H1 (cell line): Measurements from ENCODE around the gene DNAJB1. TPM values are rescaled to one million over a fixed set of nuclear protein-coding genes. Genes with fewer than 3 reads are reported as not detected.

Experiments
- CTCF ChIA-PET: fragments of 300-600 bp; sonication (Branson Sonifier 250); formaldehyde crosslinking; loops from one replicate; lab custom pipeline; 2021; ENCODE audit not compliant: partially characterized antibody; lab: Charles Lee
- POLR2A ChIA-PET: fragments of 300-600 bp; sonication (Branson Sonifier 250); formaldehyde crosslinking; loops from one replicate; lab custom pipeline; 2021; ENCODE audit warnings: inconsistent platforms; ENCODE audit not compliant: partially characterized antibody; lab: Charles Lee
- DNase-seq, 2 experiments: peaks; one replicate each; pipeline versions ENCODE4 v3.0.0 to v3.0.0-alpha.2; 2010 to 2022; ENCODE audit warnings: low spot score in 2 of 2, low read depth in 1 of 2, mixed read lengths in 1 of 2
- FAIRE-seq: peaks from 2 replicates; lab custom pipeline; 2011; peaks lifted over from hg19 to GRCh38; lab: Jason Lieb, UNC
- H2AFZ ChIP-seq: 2 replicates; pipeline ENCODE4 v1.8.1; 2012; ENCODE audit warnings: low read length, inconsistent platforms
- H2AK5ac ChIP-seq: 2 replicates; pipeline ENCODE4 v1.6.1; 2013; ENCODE audit warnings: low read depth, low read length
- H2BK120ac ChIP-seq: replicated peaks from 2 replicates; pipeline ENCODE3; 2013; ENCODE audit warnings: low read depth, low read length, inconsistent platforms
- H2BK12ac ChIP-seq: 2 replicates; pipeline ENCODE4 v1.6.1; 2013; ENCODE audit warnings: low read depth, low read length
- H2BK15ac ChIP-seq: 2 replicates; pipeline ENCODE4 v1.6.1; 2013; ENCODE audit warnings: low read length
- H2BK20ac ChIP-seq: 2 replicates; pipeline ENCODE4 v1.6.1; 2013; ENCODE audit warnings: low read length
- H2BK5ac ChIP-seq: 2 replicates; pipeline ENCODE4 v1.6.1; 2013; ENCODE audit warnings: low read depth, low read length
- H3K14ac ChIP-seq: 2 replicates; pipeline ENCODE4 v1.6.1; 2013; ENCODE audit warnings: inconsistent platforms; ENCODE audit not compliant: insufficient read length
- H3K18ac ChIP-seq: 2 replicates; pipeline ENCODE4 v1.6.1; 2013; ENCODE audit warnings: low read length; ENCODE audit errors: extremely low read depth
- H3K23ac ChIP-seq: 2 replicates; pipeline ENCODE4 v1.6.1; 2013; ENCODE audit warnings: inconsistent platforms; ENCODE audit not compliant: insufficient read length
- H3K23me2 ChIP-seq: 2 replicates; pipeline ENCODE4 v1.6.1; 2013; ENCODE audit warnings: low read depth, low read length
- H3K27ac ChIP-seq: 2 replicates; pipeline ENCODE4 v1.6.1; 2011; ENCODE audit warnings: low read depth, low read length, inconsistent platforms
- H3K27me3 ChIP-seq, 4 experiments: replicated peaks in 1 of 4; 1 replicate in 1 of 4; 2 replicates in 3 of 4; pipeline versions ENCODE4 v1.6.1 to v1.8.1; 2011 to 2013; ENCODE audit warnings: low read length in 3 of 4, mild to moderate bottlenecking in 3 of 4, inconsistent platforms in 2 of 4, mixed read lengths in 2 of 4, moderate library complexity in 1 of 4; ENCODE audit not compliant: control insufficient read depth in 3 of 4, insufficient read depth in 3 of 4; ENCODE audit errors: extremely low read depth in 1 of 4
- H3K36me3 ChIP-seq, 4 experiments: 2 replicates each; pipeline versions ENCODE4 v1.6.1 to v1.8.1; 2011 to 2013; ENCODE audit warnings: mild to moderate bottlenecking in 4 of 4, low read length in 3 of 4, moderate library complexity in 2 of 4, control low read depth in 1 of 4, inconsistent platforms in 1 of 4; ENCODE audit not compliant: insufficient read depth in 4 of 4, control insufficient read depth in 2 of 4
- H3K4ac ChIP-seq: replicated peaks from 2 replicates; pipeline ENCODE3; 2013; ENCODE audit warnings: low read length, low read depth, mixed read lengths, inconsistent platforms; ENCODE audit not compliant: insufficient read length
- H3K4me1 ChIP-seq, 4 experiments: replicated peaks in 1 of 4; 1 replicate in 1 of 4; 2 replicates in 3 of 4; pipeline versions ENCODE4 v1.6.1 to v1.8.1; 2011 to 2013; ENCODE audit warnings: low read length in 3 of 4, inconsistent platforms in 2 of 4, mixed read lengths in 1 of 4; ENCODE audit not compliant: insufficient read depth in 4 of 4, control insufficient read depth in 3 of 4
- H3K4me2 ChIP-seq, 2 experiments: 2 replicates each; pipeline versions ENCODE4 v1.6.1 to v1.8.1; 2011 to 2013; ENCODE audit warnings: low read depth in 2 of 2, low read length in 2 of 2, control low read depth in 1 of 2, inconsistent platforms in 1 of 2, mild to moderate bottlenecking in 1 of 2; ENCODE audit not compliant: insufficient read depth in 1 of 2
- H3K4me3 ChIP-seq, 4 experiments: fragments of 200-600, 300-600 bp in 1 of 4; sonication (generic), shearing (Covaris generic), sonication (Bioruptor Twin) in 1 of 4; 2 replicates each; pipeline versions ENCODE4 v1.5.1 to v1.8.1; 2011 to 2016; ENCODE audit warnings: low read length in 4 of 4, low read depth in 3 of 4, control low read depth in 2 of 4, inconsistent platforms in 2 of 4, mild to moderate bottlenecking in 2 of 4, mixed read lengths in 1 of 4, moderate library complexity in 1 of 4; ENCODE audit not compliant: insufficient read depth in 2 of 4; ENCODE audit errors: extremely low read depth in 1 of 4
- H3K56ac ChIP-seq: replicated peaks from 2 replicates; pipeline ENCODE3; 2013; ENCODE audit warnings: low read depth, mild to moderate bottlenecking, mixed read lengths, low read length, inconsistent platforms; ENCODE audit not compliant: insufficient read length
- H3K79me1 ChIP-seq: 2 replicates; pipeline ENCODE4 v1.6.1; 2013; ENCODE audit warnings: low read depth, low read length, control low read depth
- H3K79me2 ChIP-seq, 2 experiments: 2 replicates each; pipeline versions ENCODE4 v1.6.1 to v1.8.1; 2012 to 2013; ENCODE audit warnings: low read length in 2 of 2, mild to moderate bottlenecking in 2 of 2, inconsistent platforms in 1 of 2; ENCODE audit not compliant: insufficient read depth in 2 of 2, control insufficient read depth in 1 of 2
- H3K9ac ChIP-seq, 4 experiments: replicated peaks in 1 of 4; 1 replicate in 1 of 4; 2 replicates in 3 of 4; pipeline versions ENCODE4 v1.6.1 to v1.8.1; 2011 to 2013; ENCODE audit warnings: low read depth in 3 of 4, low read length in 3 of 4, control low read depth in 2 of 4, mild to moderate bottlenecking in 2 of 4, moderate library complexity in 2 of 4, inconsistent platforms in 1 of 4; ENCODE audit errors: extremely low read depth in 1 of 4
- H3K9me3 ChIP-seq, 2 experiments: 2 replicates each; pipeline versions ENCODE4 v1.6.1 to v1.8.1; 2012 to 2013; ENCODE audit warnings: mild to moderate bottlenecking in 2 of 2, moderate library complexity in 2 of 2, control low read depth in 1 of 2, inconsistent platforms in 1 of 2, low read depth in 1 of 2, low read length in 1 of 2, mixed read lengths in 1 of 2; ENCODE audit not compliant: insufficient read depth in 2 of 2
- H4K20me1 ChIP-seq, 2 experiments: replicated peaks in 1 of 2; 2 replicates each; pipeline versions ENCODE3 to v1.8.1; 2011 to 2013; ENCODE audit warnings: inconsistent platforms in 2 of 2, low read length in 2 of 2, mild to moderate bottlenecking in 1 of 2; ENCODE audit not compliant: insufficient read depth in 2 of 2, control insufficient read depth in 1 of 2
- H4K5ac ChIP-seq: 2 replicates; pipeline ENCODE4 v1.6.1; 2013; ENCODE audit warnings: low read length, low read depth, mixed read lengths, inconsistent platforms; ENCODE audit not compliant: insufficient read length
- H4K8ac ChIP-seq: 2 replicates; pipeline ENCODE4 v1.8.0; 2013; ENCODE audit warnings: mild to moderate bottlenecking, moderate library complexity, low read length, inconsistent platforms; ENCODE audit not compliant: insufficient read depth; ENCODE audit errors: extremely low read depth
- H4K91ac ChIP-seq: replicated peaks from 2 replicates; pipeline ENCODE3; 2013; ENCODE audit warnings: low read length, mixed read lengths, inconsistent platforms; ENCODE audit not compliant: insufficient read length
- ASH2L ChIP-seq: fragments of 200-600, 300-600 bp; sonication (generic); IDR thresholded peaks from one replicate; pipeline ENCODE4 v1.7.1; 2017; ENCODE audit warnings: low read length
- ATF2 ChIP-seq: IDR thresholded peaks from 2 replicates; pipeline ENCODE4 v1.6.1; 2012; ENCODE audit warnings: low read length, inconsistent platforms
- CREB1 ChIP-seq: IDR thresholded peaks from 2 replicates; pipeline ENCODE4 v1.6.1; 2012; ENCODE audit warnings: inconsistent platforms
- CTBP2 ChIP-seq: IDR thresholded peaks from 2 replicates; pipeline ENCODE4 v1.7.0; 2011; ENCODE audit warnings: borderline replicate concordance, mild to moderate bottlenecking, moderate library complexity, mixed read lengths, low read length; ENCODE audit not compliant: insufficient read depth, insufficient read length
- E2F6 ChIP-seq: IDR thresholded peaks from 2 replicates; pipeline ENCODE4 v1.6.1; 2012; ENCODE audit warnings: inconsistent platforms
- MAFK ChIP-seq: IDR thresholded peaks from 2 replicates; pipeline ENCODE4 v1.6.1; 2012; ENCODE audit warnings: low read depth, mild to moderate bottlenecking, improper control_type of control experiment, low read length
- NANOG ChIP-seq: IDR thresholded peaks from 2 replicates; pipeline ENCODE4 v1.6.1; 2011; ENCODE audit warnings: low read length, low read depth, mild to moderate bottlenecking, inconsistent platforms; ENCODE audit not compliant: insufficient read depth, poor library complexity, severe bottlenecking
- SP1 ChIP-seq: IDR thresholded peaks from 2 replicates; pipeline ENCODE4 v1.6.1; 2011; ENCODE audit warnings: low read depth, low read length
- ZNF274 ChIP-seq: IDR thresholded peaks from 2 replicates; pipeline ENCODE4 v1.7.0; 2012; ENCODE audit warnings: low read length, borderline replicate concordance; ENCODE audit errors: extremely low read depth
- WGBS, 2 experiments: shearing (Covaris generic) in 1 of 2; methylation state at CpG; one replicate each; pipeline versions ENCODE4 v1.1.6 to v1.1.7; 2013 to 2015; ENCODE audit warnings: low lambda C conversion rate in 2 of 2, mixed read lengths in 2 of 2, inconsistent platforms in 1 of 2, low coverage in 1 of 2, missing lambda C conversion rate in 1 of 2; ENCODE audit not compliant: insufficient replicate concordance in 2 of 2, insufficient coverage in 1 of 2, insufficient read length in 1 of 2; ENCODE audit errors: extremely low coverage in 1 of 2, missing lambda C conversion rate in 1 of 2; 5-methylcytosine and 5-hydroxymethylcytosine counted together
- polyA plus RNA-seq, 7 experiments: library from polyadenylated mRNA; depleted of rRNA in 3 of 7; stranded (reverse) in 5 of 7; unstranded in 2 of 7; fragments of >200 nt in 5 of 7; fragments of 200-250 nt in 2 of 7; gene quantifications; 1 replicate in 5 of 7; 2 replicates in 1 of 7; 4 replicates in 1 of 7; pipeline versions ENCODE4 v1.2.1 to v1.2.3, GENCODE V29; 2011 to 2013; ENCODE audit warnings: missing spikeins in 2 of 7, mixed read lengths in 2 of 7
- total RNA-seq: library from RNA; stranded (reverse); fragmentation: NEBNext Ultra II Directional; extraction: Animal tissue kit (Norgen Biotek cat#: 25700); gene quantifications from 2 replicates; pipeline ENCODE4 v1.2.1, GENCODE V29; 2021
- TF ChIP-seq, protein P1 (sequence below): IDR thresholded peaks from 2 replicates; pipeline ENCODE4 v1.6.1; 2011; ENCODE audit warnings: low read depth, mild to moderate bottlenecking, low read length; ENCODE audit not compliant: insufficient read depth

The DNAJB1 gene
- total and polyA plus RNA-seq, 2 of the 8 experiments (the other 6 are each of a cell fraction or from before 2014, with no cell fraction given): 62.9 to 64.3 TPM

DNA sequence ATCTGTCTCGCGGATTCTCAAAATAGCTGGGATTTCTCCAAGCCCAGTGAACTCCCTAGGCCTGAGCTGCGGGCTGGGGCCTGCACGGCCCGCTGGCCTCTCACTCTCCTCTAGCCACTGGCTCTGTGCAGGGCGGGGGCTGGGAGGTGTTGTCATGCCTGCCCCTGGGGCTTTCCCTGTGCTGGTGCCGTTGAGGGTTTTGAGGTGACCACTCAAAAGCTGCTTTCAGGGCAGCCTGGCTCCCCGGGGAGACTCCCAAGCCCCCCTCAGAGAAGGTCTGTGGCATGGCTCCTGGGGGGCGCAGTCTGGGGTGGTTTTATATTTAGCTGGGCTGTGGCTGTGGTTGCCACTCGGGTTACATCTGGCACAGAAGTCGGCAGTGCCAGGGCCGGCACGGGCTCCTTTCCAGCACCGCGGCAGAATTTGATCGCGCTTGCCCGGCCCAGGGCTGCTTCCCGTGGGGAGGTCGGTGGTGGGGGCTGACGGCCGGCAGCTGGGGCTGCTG, 43.7 kb upstream of the DNAJB1 start:
- no peak overlapping the region for H3K14ac ChIP-seq
- ChIA-PET CTCF (interaction anchor here (2.0 to 3.1 kb wide), 3 partner anchors 10 to 12 kb away, joined by 9 to 13 read pairs (median 10); partner anchors contain the start of gene NDUFB7), POLR2A (interaction anchor here (0.6 to 3.2 kb wide), 2 partner anchors 11 to 58 kb away, joined by 3 to 11 read pairs; partner anchors contain the start of gene NDUFB7)
- peaks cover 7% of the 10 kb centered on the region for H3K79me1 ChIP-seq
- no peak overlapping the region for H3K23ac ChIP-seq
- H4K8ac ChIP-seq: peak overlapping the region; percentile 68
- H3K4me3 ChIP-seq: no peak overlapping the region
- no peak overlapping the region for H2BK120ac ChIP-seq
- no peak overlapping the region; a peak in 1 of 4 replicates for H3K4me2 ChIP-seq
- no peak for FAIRE-seq
- no peak overlapping the region for H3K4ac ChIP-seq
- no peak overlapping the region for H2AK5ac ChIP-seq
- H4K20me1 ChIP-seq: peaks cover 4 to 16% of the 10 kb centered on the region in 2 experiments
- no peak overlapping the region for H2BK15ac ChIP-seq
- H3K79me2 ChIP-seq: peaks cover 0 to 25% of the 10 kb centered on the region in 2 experiments; a peak in 1 of 4 replicates
- H3K4me1 ChIP-seq: peaks cover 0 to 44% (median 38%) of the 10 kb centered on the region in 4 experiments; a peak in 6 of 7 replicates
- H3K23me2 ChIP-seq: no peaks in the 10 kb centered on the region
- WGBS, 2 experiments: 84% methylated on average over 20 of the region's 22 CpGs; no CpG with 5 or more reads in 1 of the 2 experiments
- H3K36me3 ChIP-seq: peaks cover 0 to 16% (median 6%) of the 10 kb centered on the region in 4 experiments; a peak in 3 of 8 replicates
- no peak overlapping the region for H2BK20ac ChIP-seq
- H3K9me3 ChIP-seq: no peaks in the 10 kb centered on the region
- no peak overlapping the region for H4K5ac ChIP-seq
- 0 out of 2 replicates have a peak overlapping the region, but pooled peaks have one; percentile 12 for H2BK12ac ChIP-seq
- no peaks in the 10 kb centered on the region for H3K27me3 ChIP-seq
- no peak overlapping the region for H4K91ac ChIP-seq
- no peak overlapping the region for H3K27ac ChIP-seq
- H3K18ac ChIP-seq: peak overlapping the region; percentile 10
- no peak overlapping the region for H2AFZ ChIP-seq
- no peak overlapping the region for H3K56ac ChIP-seq
- peak overlapping the region; percentile 66; the same call in 1 of the 2 replicates for H2BK5ac ChIP-seq
- no peak overlapping the region for H3K9ac ChIP-seq
- DNase-seq: no peak
- TF ChIP-seq CREB1 (no peak), CTBP2 (no peak), SP1 (no peak), ASH2L (no peak), MAFK (no peak), ATF2 (no peak), E2F6 (no peak), NANOG (no peak), ZNF274 (no peak)
- TF ChIP-seq, protein P1, sequence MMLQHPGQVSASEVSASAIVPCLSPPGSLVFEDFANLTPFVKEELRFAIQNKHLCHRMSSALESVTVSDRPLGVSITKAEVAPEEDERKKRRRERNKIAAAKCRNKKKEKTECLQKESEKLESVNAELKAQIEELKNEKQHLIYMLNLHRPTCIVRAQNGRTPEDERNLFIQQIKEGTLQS: no peak
